Measurements from ENCODE around the gene BRMS1. TPM values are rescaled to one million over a fixed set of nuclear protein-coding genes. Genes with fewer than 3 reads are reported as not detected.
A peak's percentile ranks its signal among the peaks of the same experiment; 100 is the strongest.

BRMS1 gene
- total RNA-seq, 1 donor from 2014 or later = 33.4 TPM

GRCh38 chr11:66334605-66335442 lies 10.1 kb downstream of the BRMS1 start:
- DNase-seq (ENCODE audit: extremely low spot score, unreplicated experiment) = no peak
- no peaks in the 10 kb centered on the region for H3K9me3 Mint-ChIP-seq (ENCODE audit: unreplicated experiment)
- H3K4me1 Mint-ChIP-seq (ENCODE audit: unreplicated experiment) = peaks cover 45% of the 10 kb centered on the region
- TF ChIP-seq CTCF (IDR thresholded peaks at IDR 0.05) = no peak
- peaks cover 6% of the 10 kb centered on the region for H3K36me3 Mint-ChIP-seq (ENCODE audit: unreplicated experiment)
- no peaks in the 10 kb centered on the region for H3K27me3 Mint-ChIP-seq (ENCODE audit: unreplicated experiment)
- H3K4me3 Mint-ChIP-seq (ENCODE audit: unreplicated experiment) = peak overlapping the region; percentile 99
- peak overlapping the region; percentile 86 for H3K27ac Mint-ChIP-seq (ENCODE audit: unreplicated experiment)

- Mint-ChIP-seq H3K36me3 (ENCODE audit: unreplicated experiment) (peaks cover 6% of the 10 kb centered on the region), H3K9me3 (ENCODE audit: unreplicated experiment) (no peaks in the 10 kb centered on the region), H3K4me1 (ENCODE audit: unreplicated experiment) (peaks cover 49% of the 10 kb centered on the region), H3K27me3 (ENCODE audit: unreplicated experiment) (no peaks in the 10 kb centered on the region), H3K27ac (ENCODE audit: unreplicated experiment) (peak overlapping the region; percentile 4), H3K4me3 (ENCODE audit: unreplicated experiment) (no peak overlapping the region)
- TF ChIP-seq CTCF (IDR thresholded peaks at IDR 0.05) = no peak
- no peak for DNase-seq (ENCODE audit: extremely low spot score, unreplicated experiment)
Observed at GRCh38 chr11:66333896-66334604, 10.9 kb downstream of the BRMS1 start.

GRCh38 chr11:66333220-66333877 lies 11.6 kb downstream of the BRMS1 start:
- H3K9me3 Mint-ChIP-seq (ENCODE audit: unreplicated experiment) = no peaks in the 10 kb centered on the region
- no peaks in the 10 kb centered on the region for H3K27me3 Mint-ChIP-seq (ENCODE audit: unreplicated experiment)
- no peak overlapping the region for H3K27ac Mint-ChIP-seq (ENCODE audit: unreplicated experiment)
- peaks cover 6% of the 10 kb centered on the region for H3K36me3 Mint-ChIP-seq (ENCODE audit: unreplicated experiment)
- H3K4me3 Mint-ChIP-seq (ENCODE audit: unreplicated experiment) = no peak overlapping the region
- H3K4me1 Mint-ChIP-seq (ENCODE audit: unreplicated experiment) = peaks cover 48% of the 10 kb centered on the region
- TF ChIP-seq CTCF (IDR thresholded peaks at IDR 0.05) = no peak
- DNase-seq (ENCODE audit: extremely low spot score, unreplicated experiment) = no peak

- Mint-ChIP-seq H3K27me3 (ENCODE audit: unreplicated experiment) (no peaks in the 10 kb centered on the region), H3K4me1 (ENCODE audit: unreplicated experiment) (peaks cover 51% of the 10 kb centered on the region), H3K27ac (ENCODE audit: unreplicated experiment) (no peak overlapping the region), H3K9me3 (ENCODE audit: unreplicated experiment) (no peaks in the 10 kb centered on the region), H3K4me3 (ENCODE audit: unreplicated experiment) (no peak overlapping the region), H3K36me3 (ENCODE audit: unreplicated experiment) (peaks cover 6% of the 10 kb centered on the region)
- no peak for TF ChIP-seq CTCF (IDR thresholded peaks at IDR 0.05)
- DNase-seq (ENCODE audit: extremely low spot score, unreplicated experiment) = no peak
Observed at GRCh38 chr11:66332371-66333219, 12.3 kb downstream of the BRMS1 start.
